Peyer's patch (tissue), 4 donors: ENCODE results near the gene TESMIN.

Experiments used
- CTCF ChIP-seq, 6 experiments: fragments of 450-650 bp in 4 of 6; fragments of 200-600 bp in 2 of 6; sonication (generic) in 1 of 6; IDR thresholded peaks; one replicate each; pipeline ENCODE4 v1.5.1; 2017 to 2019; ENCODE audit warnings: antibody characterized with exemption in 6 of 6, mild to moderate bottlenecking in 3 of 6, moderate library complexity in 1 of 6
- POLR2A ChIP-seq, 2 donors: fragments of 450-650 bp; IDR thresholded peaks; one replicate each; pipeline ENCODE4 v1.5.1; 2017; ENCODE audit warnings: antibody characterized with exemption in 2 of 2, mild to moderate bottlenecking in 2 of 2, moderate library complexity in 2 of 2

- TF ChIP-seq POLR2A (IDR thresholded peaks at IDR 0.05): no peak
- no peak for TF ChIP-seq CTCF (IDR thresholded peaks at IDR 0.05)
Measured at GRCh38 chr11:68743539-68743938, 7.8 kb downstream of the TESMIN start.
